IMR-90 (cell line): Measurements from ENCODE around the gene ITK. TPM values are rescaled to one million over a fixed set of nuclear protein-coding genes. Genes with fewer than 3 reads are reported as not detected.

Experiments
- ATAC-seq: fragments of 200-7000 bp; cut with Tn5 transposase; 2 replicates; pipeline ENCODE4 v1.9.1; 2020; ENCODE audit warnings: low read depth, mild to moderate bottlenecking, moderate library complexity
- BruUV-seq: library from RNA; stranded (reverse); fragments of 400-500 nt; replicated peaks from 2 replicates; lab custom pipeline; 2021; lab: Mats Ljungman, UMichigan
- CTCF ChIA-PET: fragments of 300-600 bp; formaldehyde crosslinking; extraction: SDS; loops from one replicate; lab custom pipeline; 2021; ENCODE audit warnings: antibody characterized with exemption; lab: Yijun Ruan, JAX
- POLR2A ChIA-PET: fragments of 300-600 bp; sonication (Branson Sonifier 250); formaldehyde crosslinking; loops from one replicate; lab custom pipeline; 2022; ENCODE audit warnings: antibody characterized with exemption; ENCODE audit not compliant: unreplicated experiment; lab: Charles Lee
- DNase-seq: peaks from one replicate; pipeline ENCODE4 v3.0.0; 2013
- H2AFZ ChIP-seq: replicated peaks from 2 replicates; pipeline ENCODE3; 2013; ENCODE audit warnings: low read length, mild to moderate bottlenecking; ENCODE audit not compliant: poor library complexity
- H2AK5ac ChIP-seq: 2 replicates; pipeline ENCODE4 v1.6.1; 2013; ENCODE audit warnings: low read depth, low read length, inconsistent platforms
- H2AK9ac ChIP-seq: replicated peaks from 2 replicates; pipeline ENCODE3; 2013; ENCODE audit warnings: mild to moderate bottlenecking, low read depth, low read length, moderate library complexity; ENCODE audit not compliant: poor library complexity
- H2BK120ac ChIP-seq: 2 replicates; pipeline ENCODE4 v1.6.1; 2013; ENCODE audit warnings: low read depth, low read length, inconsistent platforms
- H2BK15ac ChIP-seq: 3 replicates; pipeline ENCODE4 v1.6.1; 2013; ENCODE audit warnings: low read depth, low read length, inconsistent platforms
- H2BK20ac ChIP-seq: 2 replicates; pipeline ENCODE4 v1.6.1; 2013; ENCODE audit warnings: low read depth, mild to moderate bottlenecking, inconsistent platforms, low read length, moderate library complexity
- H2BK5ac ChIP-seq: 2 replicates; pipeline ENCODE4 v1.6.1; 2013; ENCODE audit warnings: mild to moderate bottlenecking, low read depth, low read length, inconsistent platforms; ENCODE audit not compliant: poor library complexity, severe bottlenecking
- H3K14ac ChIP-seq: replicated peaks from 2 replicates; pipeline ENCODE4 v1.6.1; 2013; ENCODE audit warnings: low read depth, low read length, inconsistent platforms
- H3K18ac ChIP-seq: 2 replicates; pipeline ENCODE4 v1.6.1; 2013; ENCODE audit warnings: low read depth, low read length, control low read depth
- H3K23ac ChIP-seq: 2 replicates; pipeline ENCODE4 v1.6.1; 2013; ENCODE audit warnings: low read depth, low read length, inconsistent platforms
- H3K27ac ChIP-seq: 2 replicates; pipeline ENCODE4 v1.5.1; 2013; ENCODE audit warnings: mild to moderate bottlenecking, control low read depth, low read length; ENCODE audit not compliant: insufficient read depth
- H3K27me3 ChIP-seq: 2 replicates; pipeline ENCODE4 v1.6.1; 2013; ENCODE audit warnings: low read length; ENCODE audit not compliant: control insufficient read depth, insufficient read depth
- H3K36me3 ChIP-seq: 2 replicates; pipeline ENCODE4 v1.6.1; 2013; ENCODE audit warnings: low read length, mixed read lengths; ENCODE audit not compliant: control insufficient read depth, insufficient read depth
- H3K4ac ChIP-seq: 2 replicates; pipeline ENCODE4 v1.6.1; 2013; ENCODE audit warnings: low read depth, low read length, inconsistent platforms
- H3K4me1 ChIP-seq: 2 replicates; pipeline ENCODE4 v1.6.1; 2013; ENCODE audit warnings: low read length, mixed read lengths; ENCODE audit not compliant: control insufficient read depth, insufficient read depth
- H3K4me2 ChIP-seq: 2 replicates; pipeline ENCODE4 v1.6.1; 2013; ENCODE audit warnings: low read depth, mild to moderate bottlenecking, control low read depth, low read length, moderate library complexity
- H3K4me3 ChIP-seq: 2 replicates; pipeline ENCODE4 v1.5.1; 2013; ENCODE audit warnings: low read depth, mild to moderate bottlenecking, control low read depth, low read length, moderate library complexity; ENCODE audit not compliant: insufficient read depth
- H3K56ac ChIP-seq: 2 replicates; pipeline ENCODE4 v1.6.1; 2013; ENCODE audit warnings: low read length, inconsistent platforms; ENCODE audit not compliant: insufficient read depth; ENCODE audit errors: extremely low read depth
- H3K79me1 ChIP-seq, 2 experiments: 2 replicates each; pipeline ENCODE4 v1.6.1; 2013; ENCODE audit warnings: low read length in 2 of 2, inconsistent platforms in 1 of 2, low read depth in 1 of 2
- H3K9ac ChIP-seq: 2 replicates; pipeline ENCODE4 v1.6.1; 2013; ENCODE audit warnings: low read depth, low read length, control low read depth
- H3K9me1 ChIP-seq: 2 replicates; pipeline ENCODE4 v1.6.1; 2013; ENCODE audit warnings: low read length, inconsistent platforms; ENCODE audit not compliant: insufficient read depth
- H3K9me3 ChIP-seq: 2 replicates; pipeline ENCODE4 v1.6.1; 2013; ENCODE audit warnings: low read length; ENCODE audit not compliant: control insufficient read depth, insufficient read depth
- H4K20me1 ChIP-seq: 2 replicates; pipeline ENCODE4 v1.6.1; 2013; ENCODE audit warnings: low read length, inconsistent platforms; ENCODE audit not compliant: insufficient read depth
- H4K5ac ChIP-seq: 2 replicates; pipeline ENCODE4 v1.6.1; 2013; ENCODE audit warnings: mild to moderate bottlenecking, low read depth, low read length, control low read depth
- H4K8ac ChIP-seq, 2 experiments: 2 replicates each; pipeline ENCODE4 v1.6.1; 2013; ENCODE audit warnings: low read depth in 2 of 2, low read length in 2 of 2, control low read depth in 1 of 2, inconsistent platforms in 1 of 2
- H4K91ac ChIP-seq: 2 replicates; pipeline ENCODE4 v1.6.1; 2013; ENCODE audit warnings: low read depth, low read length, inconsistent platforms; ENCODE audit not compliant: insufficient read depth
- BHLHE40 ChIP-seq: fragments of 150-350 bp; IDR thresholded peaks from 2 replicates; pipeline ENCODE4 v1.6.1; 2016; ENCODE audit warnings: mild to moderate bottlenecking, low read depth, low read length
- CEBPB ChIP-seq: IDR thresholded peaks from 2 replicates; pipeline ENCODE4 v1.6.1; 2012; ENCODE audit warnings: low read depth, low read length, improper control_type of control experiment
- CHD1 ChIP-seq: IDR thresholded peaks from 2 replicates; pipeline ENCODE4 v1.6.1; 2012; ENCODE audit warnings: low read depth, low read length, improper control_type of control experiment
- CTCF ChIP-seq: conservative IDR thresholded peaks from 2 replicates; pipeline ENCODE4 v1.5.1; 2012; ENCODE audit warnings: mild to moderate bottlenecking, low read depth, low read length, improper control_type of control experiment
- ELK1 ChIP-seq: fragments of 150-350 bp; IDR thresholded peaks from 2 replicates; pipeline ENCODE4 v1.6.1; 2016; ENCODE audit warnings: low read depth, mild to moderate bottlenecking, low read length, moderate library complexity, borderline replicate concordance
- FOS ChIP-seq: fragments of 150-350 bp; IDR thresholded peaks from 2 replicates; pipeline ENCODE4 v1.6.1; 2016; ENCODE audit warnings: low read depth, low read length
- MAFK ChIP-seq: IDR thresholded peaks from 2 replicates; pipeline ENCODE4 v1.6.1; 2012; ENCODE audit warnings: low read depth, low read length, improper control_type of control experiment
- MAZ ChIP-seq: IDR thresholded peaks from 2 replicates; pipeline ENCODE4 v1.6.1; 2012; ENCODE audit warnings: low read depth, mild to moderate bottlenecking, low read length, improper control_type of control experiment, moderate library complexity, borderline replicate concordance
- MXI1 ChIP-seq: IDR thresholded peaks from 2 replicates; pipeline ENCODE4 v1.6.1; 2012; ENCODE audit warnings: low read depth, mild to moderate bottlenecking, low read length, moderate library complexity, borderline replicate concordance
- NFE2L2 ChIP-seq: fragments of 150-350 bp; IDR thresholded peaks from 2 replicates; pipeline ENCODE4 v1.6.1; 2016; ENCODE audit warnings: low read depth, mild to moderate bottlenecking, low read length
- POLR2A ChIP-seq: IDR thresholded peaks from 2 replicates; pipeline ENCODE4 v1.6.1; 2012; ENCODE audit warnings: mild to moderate bottlenecking, low read depth, low read length
- RAD21 ChIP-seq: IDR thresholded peaks from 2 replicates; pipeline ENCODE4 v1.6.1; 2012; ENCODE audit warnings: low read length, improper control_type of control experiment
- RCOR1 ChIP-seq: IDR thresholded peaks from 2 replicates; pipeline ENCODE4 v1.6.1; 2012; ENCODE audit warnings: mild to moderate bottlenecking, low read length, improper control_type of control experiment; ENCODE audit not compliant: insufficient replicate concordance
- RFX5 ChIP-seq: IDR thresholded peaks from 2 replicates; pipeline ENCODE4 v1.8.0; 2012; ENCODE audit warnings: low read depth, mild to moderate bottlenecking, low read length, moderate library complexity
- SMC3 ChIP-seq: fragments of 150-350 bp; IDR thresholded peaks from 2 replicates; pipeline ENCODE4 v1.6.1; 2016; ENCODE audit warnings: low read depth, mild to moderate bottlenecking, antibody characterized with exemption, low read length, moderate library complexity
- USF2 ChIP-seq: fragments of 150-350 bp; IDR thresholded peaks from 2 replicates; pipeline ENCODE4 v1.6.1; 2017; ENCODE audit warnings: mild to moderate bottlenecking, antibody characterized with exemption, low read length, low read depth
- WGBS, 2 experiments: methylation state at CpG; one replicate each; pipeline versions ENCODE4 v1.1.5 to v1.1.7; 2013; ENCODE audit warnings: missing lambda C conversion rate in 2 of 2; ENCODE audit not compliant: insufficient read length in 1 of 2; ENCODE audit errors: extremely low coverage in 2 of 2; 5-methylcytosine and 5-hydroxymethylcytosine counted together
- dilution Hi-C: fragments of 300-500 bp; cut with HindIII; formaldehyde crosslinking; loops from one replicate; pipeline ENCODE4 v1.14.3; 2018; ENCODE audit warnings: low sequenced_read_pairs; ENCODE audit not compliant: unreplicated experiment
- in situ Hi-C: fragments of 300-500 bp; cut with MboI; formaldehyde crosslinking; loops from 3 replicates; pipeline ENCODE4 v1.14.3; 2019; ENCODE audit warnings: low sequenced_read_pairs, inconsistent platforms, mixed read lengths
- intact Hi-C: fragments of 100-400 bp; cut with micrococcal nuclease; formaldehyde crosslinking; loops from 2 replicates; pipeline ENCODE4 v1.10.0; 2022
- polyA plus RNA-seq, 3 experiments: library from polyadenylated mRNA; depleted of rRNA; stranded (reverse); fragments of >200 nt; gene quantifications; 2 replicates each; pipeline ENCODE4 v1.2.3, GENCODE V29; 2012; ENCODE audit warnings: low replicate concordance in 1 of 3
- total RNA-seq: library from RNA; depleted of rRNA; stranded (reverse); fragments of >200 nt; gene quantifications from 2 replicates; pipeline ENCODE4 v1.2.3, GENCODE V29; 2012

Gene ITK
- total and polyA plus RNA-seq, 2 of the 4 experiments (the other 2 are of a cell fraction), result not detected

- Histone ChIP-seq H3K4me3 (no peak overlapping the region), H3K9me1 (no peaks in the 10 kb centered on the region), H3K23ac (no peak overlapping the region), H3K27ac (no peak overlapping the region), H2AFZ (peak overlapping the region; percentile 14), H3K36me3 (no peaks in the 10 kb centered on the region), H4K5ac (no peak overlapping the region), H3K14ac (no peak overlapping the region), H3K79me1 (no peaks in the 10 kb centered on the region), H3K9ac (no peak overlapping the region), H3K9me3 (no peaks in the 10 kb centered on the region), H2BK15ac (no peak overlapping the region), H3K4ac (no peak overlapping the region), H2BK120ac (no peak overlapping the region), H3K4me2 (no peak overlapping the region), H3K18ac (no peak overlapping the region), H2BK5ac (no peak overlapping the region), H2AK5ac (no peak overlapping the region), H4K20me1 (no peaks in the 10 kb centered on the region), H2AK9ac (no peak overlapping the region), H3K27me3 (peaks cover 10% of the 10 kb centered on the region), H4K91ac (no peak overlapping the region), H3K4me1 (no peaks in the 10 kb centered on the region), H2BK20ac (no peak overlapping the region), H4K8ac (no peak overlapping the region), H3K56ac (no peak overlapping the region)
- TF ChIP-seq ELK1, result no peak
- no peak for TF ChIP-seq CTCF
- no peak for TF ChIP-seq FOS
- no peak for TF ChIP-seq RCOR1
- TF ChIP-seq CHD1, result no peak
- no peak for TF ChIP-seq MXI1
- no peak for TF ChIP-seq POLR2A
- TF ChIP-seq SMC3, result no peak
- TF ChIP-seq NFE2L2, result no peak
- no peak for TF ChIP-seq MAFK
- TF ChIP-seq RFX5, result no peak
- TF ChIP-seq MAZ, result no peak
- no peak for TF ChIP-seq USF2
- no peak for TF ChIP-seq RAD21
- TF ChIP-seq CEBPB, result no peak
- no peak for TF ChIP-seq BHLHE40
- dilution Hi-C loops (no loop called here), intact Hi-C loops (no loop called here), in situ Hi-C loops (no loop called here)
- CTCF ChIA-PET, result no interaction called here
- DNase-seq (no peak), ATAC-seq (no peak)
- POLR2A ChIA-PET, result no interaction called here
- WGBS, 2 experiments, result 91% methylated on average over 3 of the region's 12 CpGs; no CpG with 5 or more reads in 1 of the 2 experiments
- BruUV-seq, result no TSS peak
These were observed 17.6 kb upstream of the ITK start for GRCh38 chr5:157162919-157163510.
